ENCODE data around the gene NEUROD4. TPM values are rescaled to one million over a fixed set of nuclear protein-coding genes. Genes with fewer than 3 reads are reported as not detected.

The NEUROD4 gene
- polyA plus RNA-seq, 1 donor (not counting 4 experiments of a cell fraction or from before 2014, with no cell fraction given), result not detected

- dilution Hi-C loops (cut with MboI; ENCODE audit: extremely low pct_ligation_motif_present, low sequenced_read_pairs), result no loop called here
- no peak overlapping the region for H3K27ac ChIP-seq (ENCODE audit: control insufficient read depth, insufficient read depth, low read length)
- no peaks in the 10 kb centered on the region for H3K9me3 ChIP-seq (ENCODE audit: control insufficient read depth, low read depth, low read length)
- H3K9me1 ChIP-seq (ENCODE audit: control insufficient read depth, extremely low read depth, insufficient read depth, low read length), result no peaks in the 10 kb centered on the region
- no peak overlapping the region for H3K9ac ChIP-seq (ENCODE audit: control insufficient read depth, extremely low read depth, insufficient read depth, low read length)
- TF ChIP-seq CTCF (optimal IDR thresholded peaks at IDR 0.05 in 1 of 3, IDR thresholded peaks at IDR 0.05 in 1 of 3, conservative IDR thresholded peaks at IDR 0.05 in 1 of 3; ENCODE audit: extremely low read depth in 1 of 3, insufficient read depth in 2 of 3, low read length in 3 of 3) (no peak), EZH2 (IDR thresholded peaks at IDR 0.05; ENCODE audit: low read length) (no peak)
- no peaks in the 10 kb centered on the region for H3K4me1 ChIP-seq (ENCODE audit: control insufficient read depth, extremely low read depth, insufficient read depth, low read length)
- no peak overlapping the region for H3K4me2 ChIP-seq (ENCODE audit: control insufficient read depth, extremely low read depth, insufficient read depth, low read depth, low read length)
- H3K36me3 ChIP-seq (ENCODE audit: control insufficient read depth in 2 of 2, extremely low read depth in 1 of 2, insufficient read depth in 2 of 2, low read length in 2 of 2), result no peaks in the 10 kb centered on the region
- H3K79me2 ChIP-seq (ENCODE audit: control insufficient read depth, insufficient read depth, low read length), result no peaks in the 10 kb centered on the region
- DNase-seq (ENCODE audit: low read depth, low spot score), result no peak
- H3K4me3 ChIP-seq (ENCODE audit: control insufficient read depth in 2 of 3, extremely low read depth in 1 of 3, insufficient read depth in 2 of 3, low read depth in 1 of 3, low read length in 3 of 3), result no peak overlapping the region
- no peaks in the 10 kb centered on the region for H3K27me3 ChIP-seq (ENCODE audit: control insufficient read depth, extremely low read depth, insufficient read depth, low read length)
- no peak for FAIRE-seq
- no peaks in the 10 kb centered on the region for H4K20me1 ChIP-seq (ENCODE audit: control insufficient read depth, extremely low read depth, insufficient read depth, low read length)
- H2AFZ ChIP-seq (ENCODE audit: control insufficient read depth, low read length), result no peak overlapping the region
These were observed 29.9 kb downstream of the NEUROD4 start for GRCh38 chr12:55049676-55050075.

- no peaks in the 10 kb centered on the region for H3K79me2 ChIP-seq (ENCODE audit: control insufficient read depth, insufficient read depth, low read length)
- H3K4me1 ChIP-seq (ENCODE audit: control insufficient read depth, extremely low read depth, insufficient read depth, low read length), result no peaks in the 10 kb centered on the region
- TF ChIP-seq EZH2 (IDR thresholded peaks at IDR 0.05; ENCODE audit: low read length) (no peak), CTCF (optimal IDR thresholded peaks at IDR 0.05 in 1 of 3, IDR thresholded peaks at IDR 0.05 in 1 of 3, conservative IDR thresholded peaks at IDR 0.05 in 1 of 3; ENCODE audit: extremely low read depth in 1 of 3, insufficient read depth in 2 of 3, low read length in 3 of 3) (no peak)
- no peak overlapping the region for H3K4me3 ChIP-seq (ENCODE audit: control insufficient read depth in 2 of 3, extremely low read depth in 1 of 3, insufficient read depth in 2 of 3, low read depth in 1 of 3, low read length in 3 of 3)
- no peak overlapping the region for H3K9ac ChIP-seq (ENCODE audit: control insufficient read depth, extremely low read depth, insufficient read depth, low read length)
- no peaks in the 10 kb centered on the region for H3K27me3 ChIP-seq (ENCODE audit: control insufficient read depth, extremely low read depth, insufficient read depth, low read length)
- no peak overlapping the region for H3K4me2 ChIP-seq (ENCODE audit: control insufficient read depth, extremely low read depth, insufficient read depth, low read depth, low read length)
- H3K27ac ChIP-seq (ENCODE audit: control insufficient read depth, insufficient read depth, low read length), result no peak overlapping the region
- no peaks in the 10 kb centered on the region for H4K20me1 ChIP-seq (ENCODE audit: control insufficient read depth, extremely low read depth, insufficient read depth, low read length)
- H3K9me1 ChIP-seq (ENCODE audit: control insufficient read depth, extremely low read depth, insufficient read depth, low read length), result no peaks in the 10 kb centered on the region
- H3K36me3 ChIP-seq (ENCODE audit: control insufficient read depth in 2 of 2, extremely low read depth in 1 of 2, insufficient read depth in 2 of 2, low read length in 2 of 2), result no peaks in the 10 kb centered on the region
- dilution Hi-C loops (cut with MboI; ENCODE audit: extremely low pct_ligation_motif_present, low sequenced_read_pairs), result no loop called here
- FAIRE-seq (no peak), DNase-seq (ENCODE audit: low read depth, low spot score) (no peak)
- no peaks in the 10 kb centered on the region for H3K9me3 ChIP-seq (ENCODE audit: control insufficient read depth, low read depth, low read length)
- H2AFZ ChIP-seq (ENCODE audit: control insufficient read depth, low read length), result no peak overlapping the region
These were observed 31.6 kb downstream of the NEUROD4 start for GRCh38 chr12:55051197-55051947.
